GM23338 (cell line): ENCODE measurements around the gene NAA16.

Experiments
- CREB1 ChIP-seq: fragments of 250-450 bp; sonication (Bioruptor Pico); IDR thresholded peaks from 2 replicates; pipeline ENCODE4 v1.5.0; 2020; ENCODE audit warnings: low read depth, mild to moderate bottlenecking, moderate library complexity
- ETS1 ChIP-seq: IDR thresholded peaks from 2 replicates; pipeline ENCODE4 v1.6.1; 2016; ENCODE audit warnings: antibody characterized with exemption
- EZH2 ChIP-seq: fragments of 200-600 bp; sonication (generic); IDR thresholded peaks from one replicate; pipeline ENCODE4 v1.8.0; 2017; ENCODE audit warnings: antibody characterized with exemption, mild to moderate bottlenecking, low read depth; ENCODE audit not compliant: unreplicated experiment
- EZH2phosphoT487 ChIP-seq: fragments of 200-600 bp; sonication (generic); IDR thresholded peaks from one replicate; pipeline ENCODE4 v1.8.1; 2018; ENCODE audit warnings: antibody characterized with exemption; ENCODE audit not compliant: unreplicated experiment
- JUNB ChIP-seq: IDR thresholded peaks from one replicate; pipeline ENCODE4 v1.6.1; 2016; ENCODE audit warnings: antibody characterized with exemption; ENCODE audit not compliant: unreplicated experiment
- POLR2AphosphoS5 ChIP-seq: IDR thresholded peaks from 2 replicates; pipeline ENCODE4 v1.6.1; 2016; ENCODE audit warnings: antibody characterized with exemption, low read depth
- TF ChIP-seq, protein P1 (sequence below), 2 experiments: fragments of 200-600 bp in 1 of 2; sonication (generic) in 1 of 2; conservative IDR thresholded peaks; 2 replicates each; pipeline versions ENCODE4 v1.5.1 to v1.6.1; 2016 to 2017; ENCODE audit warnings: antibody characterized with exemption in 2 of 2, low read depth in 2 of 2, mild to moderate bottlenecking in 2 of 2, moderate library complexity in 1 of 2
- TF ChIP-seq, protein P2 (sequence below): IDR thresholded peaks from one replicate; pipeline ENCODE4 v1.6.1; 2018; ENCODE audit warnings: antibody characterized with exemption; ENCODE audit not compliant: unreplicated experiment

GRCh38 chr13:41405367-41405766 lies 94.3 kb downstream of the NAA16 start:
- TF ChIP-seq ETS1 = no peak
- no peak for TF ChIP-seq POLR2AphosphoS5
- TF ChIP-seq EZH2phosphoT487 = no peak
- TF ChIP-seq, protein P1, sequence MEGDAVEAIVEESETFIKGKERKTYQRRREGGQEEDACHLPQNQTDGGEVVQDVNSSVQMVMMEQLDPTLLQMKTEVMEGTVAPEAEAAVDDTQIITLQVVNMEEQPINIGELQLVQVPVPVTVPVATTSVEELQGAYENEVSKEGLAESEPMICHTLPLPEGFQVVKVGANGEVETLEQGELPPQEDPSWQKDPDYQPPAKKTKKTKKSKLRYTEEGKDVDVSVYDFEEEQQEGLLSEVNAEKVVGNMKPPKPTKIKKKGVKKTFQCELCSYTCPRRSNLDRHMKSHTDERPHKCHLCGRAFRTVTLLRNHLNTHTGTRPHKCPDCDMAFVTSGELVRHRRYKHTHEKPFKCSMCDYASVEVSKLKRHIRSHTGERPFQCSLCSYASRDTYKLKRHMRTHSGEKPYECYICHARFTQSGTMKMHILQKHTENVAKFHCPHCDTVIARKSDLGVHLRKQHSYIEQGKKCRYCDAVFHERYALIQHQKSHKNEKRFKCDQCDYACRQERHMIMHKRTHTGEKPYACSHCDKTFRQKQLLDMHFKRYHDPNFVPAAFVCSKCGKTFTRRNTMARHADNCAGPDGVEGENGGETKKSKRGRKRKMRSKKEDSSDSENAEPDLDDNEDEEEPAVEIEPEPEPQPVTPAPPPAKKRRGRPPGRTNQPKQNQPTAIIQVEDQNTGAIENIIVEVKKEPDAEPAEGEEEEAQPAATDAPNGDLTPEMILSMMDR (conservative IDR thresholded peaks at IDR 0.05; ENCODE audit: low read depth in 2 of 2) = no peak
- no peak for TF ChIP-seq CREB1
- TF ChIP-seq, protein P2, sequence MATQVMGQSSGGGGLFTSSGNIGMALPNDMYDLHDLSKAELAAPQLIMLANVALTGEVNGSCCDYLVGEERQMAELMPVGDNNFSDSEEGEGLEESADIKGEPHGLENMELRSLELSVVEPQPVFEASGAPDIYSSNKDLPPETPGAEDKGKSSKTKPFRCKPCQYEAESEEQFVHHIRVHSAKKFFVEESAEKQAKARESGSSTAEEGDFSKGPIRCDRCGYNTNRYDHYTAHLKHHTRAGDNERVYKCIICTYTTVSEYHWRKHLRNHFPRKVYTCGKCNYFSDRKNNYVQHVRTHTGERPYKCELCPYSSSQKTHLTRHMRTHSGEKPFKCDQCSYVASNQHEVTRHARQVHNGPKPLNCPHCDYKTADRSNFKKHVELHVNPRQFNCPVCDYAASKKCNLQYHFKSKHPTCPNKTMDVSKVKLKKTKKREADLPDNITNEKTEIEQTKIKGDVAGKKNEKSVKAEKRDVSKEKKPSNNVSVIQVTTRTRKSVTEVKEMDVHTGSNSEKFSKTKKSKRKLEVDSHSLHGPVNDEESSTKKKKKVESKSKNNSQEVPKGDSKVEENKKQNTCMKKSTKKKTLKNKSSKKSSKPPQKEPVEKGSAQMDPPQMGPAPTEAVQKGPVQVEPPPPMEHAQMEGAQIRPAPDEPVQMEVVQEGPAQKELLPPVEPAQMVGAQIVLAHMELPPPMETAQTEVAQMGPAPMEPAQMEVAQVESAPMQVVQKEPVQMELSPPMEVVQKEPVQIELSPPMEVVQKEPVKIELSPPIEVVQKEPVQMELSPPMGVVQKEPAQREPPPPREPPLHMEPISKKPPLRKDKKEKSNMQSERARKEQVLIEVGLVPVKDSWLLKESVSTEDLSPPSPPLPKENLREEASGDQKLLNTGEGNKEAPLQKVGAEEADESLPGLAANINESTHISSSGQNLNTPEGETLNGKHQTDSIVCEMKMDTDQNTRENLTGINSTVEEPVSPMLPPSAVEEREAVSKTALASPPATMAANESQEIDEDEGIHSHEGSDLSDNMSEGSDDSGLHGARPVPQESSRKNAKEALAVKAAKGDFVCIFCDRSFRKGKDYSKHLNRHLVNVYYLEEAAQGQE = no peak
- TF ChIP-seq JUNB = no peak
- TF ChIP-seq EZH2 = no peak
